HG03575 (cell line): ENCODE measurements around the gene PCDH15.
"Not testable (repeated sequence)": the region's sequence is repeated elsewhere in the genome, so short reads cannot be mapped to it uniquely, and the experiment has no call there.

ENCODE experiments used
- ATAC-seq: cut with Tn5 transposase; IDR thresholded peaks from one replicate; pipeline ENCODE4 v1.9.1; 2021; ENCODE audit not compliant: unreplicated experiment, insufficient number of reproducible peaks, low FRiP score; ENCODE audit errors: extremely low read depth

PCDH15 gene

DNA sequence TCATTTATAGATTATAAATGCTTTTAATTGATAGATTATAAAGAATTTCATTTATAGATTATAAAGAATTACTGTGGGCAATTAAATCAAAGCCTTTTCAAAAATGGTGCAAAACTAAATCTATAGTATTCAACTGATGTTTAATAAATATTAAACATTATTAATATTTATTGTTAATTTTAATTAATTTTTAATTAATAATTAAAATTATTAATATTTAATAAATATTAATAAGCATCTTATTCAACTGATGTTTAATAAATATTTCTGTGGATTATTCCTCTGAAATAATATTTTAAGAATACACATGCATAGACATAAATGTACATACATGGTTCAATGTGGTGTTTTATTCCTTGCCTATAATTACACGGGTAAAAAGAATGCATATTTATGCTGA is 346.8 kb downstream of the PCDH15 start:
- no peak for ATAC-seq

DNA sequence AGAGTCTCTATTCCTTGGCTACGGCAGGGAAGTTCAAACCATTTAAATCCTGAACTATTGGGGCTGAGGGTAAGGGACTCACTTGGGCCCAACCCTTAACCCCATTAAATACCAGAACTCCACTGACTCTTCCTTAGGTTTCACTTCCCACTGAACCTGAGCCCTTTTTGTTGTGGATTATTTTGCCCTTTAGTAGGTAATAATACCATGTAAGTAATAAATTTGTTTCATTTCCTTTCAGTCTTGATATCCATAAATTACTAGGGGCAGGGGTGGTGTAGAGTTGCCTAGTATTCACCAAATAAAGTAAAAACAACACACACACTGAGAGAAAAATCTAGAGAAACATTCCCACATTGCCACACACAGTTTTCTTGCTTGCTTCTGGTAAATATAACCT is 352.0 kb downstream of the PCDH15 start:
- ATAC-seq: no peak

DNA sequence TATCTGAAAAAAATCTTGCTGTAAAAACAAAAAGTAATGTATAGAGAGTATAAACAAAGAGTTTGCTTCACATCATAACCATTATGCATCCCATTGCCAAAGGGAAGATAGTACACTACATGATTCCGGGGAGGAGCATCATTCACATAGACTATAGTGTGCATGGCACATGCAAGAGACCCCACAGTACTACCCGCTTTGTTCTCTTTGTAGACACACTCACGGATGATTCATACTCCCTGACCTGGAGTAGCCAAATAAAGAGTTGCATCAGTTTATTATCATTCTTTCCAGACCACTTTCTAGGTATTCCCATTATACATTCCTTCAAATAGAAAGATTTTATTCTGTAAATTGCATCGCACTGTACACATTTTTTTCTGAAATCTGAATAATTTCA is 356.9 kb downstream of the PCDH15 start:
- ATAC-seq: no peak

DNA sequence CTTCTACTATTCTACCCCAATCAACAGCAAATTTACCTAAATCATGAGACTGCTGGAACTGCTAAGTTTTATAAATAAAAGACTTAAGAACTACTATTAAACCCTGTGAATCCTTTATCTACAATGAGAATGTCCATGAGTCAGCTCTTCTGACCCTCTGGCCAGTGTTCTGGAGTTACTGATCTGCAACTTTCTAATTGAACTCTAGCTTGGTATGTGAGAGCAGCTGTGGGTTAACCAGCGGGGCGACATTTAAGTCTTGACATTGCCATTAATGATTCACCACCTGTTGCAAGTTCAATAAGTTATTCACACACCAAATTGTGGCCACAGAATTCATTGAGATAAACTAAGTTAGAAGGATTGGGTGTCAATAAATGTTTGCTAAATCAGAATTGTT is 359.8 kb downstream of the PCDH15 start:
- no peak for ATAC-seq

DNA sequence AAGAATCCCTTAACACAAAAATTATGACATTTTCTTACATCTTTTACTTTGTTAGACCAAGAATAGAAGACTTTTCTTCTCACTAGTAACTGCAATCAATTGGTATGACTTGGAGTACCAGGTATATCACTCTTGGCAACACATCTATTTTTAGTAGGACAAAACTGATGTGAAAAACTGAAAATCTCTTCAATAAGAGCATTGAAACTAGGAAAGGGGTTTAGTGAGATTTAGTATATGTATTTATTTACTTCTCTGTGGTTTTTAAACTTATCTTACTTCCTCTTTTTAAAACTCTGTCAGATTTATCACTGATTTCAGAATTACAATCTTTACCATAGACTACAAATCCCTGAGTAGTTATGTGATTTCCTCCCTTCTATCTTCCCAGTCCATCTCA is 366.2 kb downstream of the PCDH15 start:
- no peak for ATAC-seq

DNA sequence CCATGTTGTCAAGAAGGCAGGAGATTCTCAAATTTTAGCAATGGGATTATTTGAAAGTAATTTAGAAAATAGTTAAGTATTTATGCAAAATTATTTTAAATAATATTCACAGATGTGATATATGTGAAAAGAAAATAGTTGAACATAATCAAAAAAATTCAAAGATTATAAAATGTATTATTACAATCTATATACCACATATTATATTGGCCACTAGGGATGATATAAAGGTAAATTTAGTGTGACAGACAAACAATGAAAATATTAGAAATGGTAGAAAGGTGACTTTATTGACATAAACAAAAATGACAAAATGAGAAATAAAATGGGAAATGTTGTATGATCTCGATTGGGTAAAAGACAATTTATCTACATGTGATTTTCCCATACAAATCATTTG is 385.5 kb downstream of the PCDH15 start:
- ATAC-seq: no peak

DNA sequence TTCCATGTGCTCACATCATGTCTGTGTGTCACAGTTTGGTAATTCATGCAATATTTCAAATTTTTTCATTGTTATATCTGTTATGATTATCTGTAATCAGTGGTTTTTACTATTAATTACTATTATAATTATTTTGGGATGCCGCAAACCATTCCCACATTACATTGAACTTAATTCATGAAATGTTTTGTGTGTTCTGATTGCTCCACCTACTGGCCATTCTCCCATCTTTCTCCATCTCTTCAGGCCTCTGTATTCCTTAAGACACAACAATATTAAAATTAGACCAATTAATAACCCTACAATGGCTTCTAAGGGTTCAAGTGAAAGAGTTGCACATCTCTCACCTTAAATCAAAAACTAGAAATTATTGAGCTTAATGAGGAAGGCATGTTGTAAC is 398.5 kb downstream of the PCDH15 start:
- ATAC-seq: no peak

DNA sequence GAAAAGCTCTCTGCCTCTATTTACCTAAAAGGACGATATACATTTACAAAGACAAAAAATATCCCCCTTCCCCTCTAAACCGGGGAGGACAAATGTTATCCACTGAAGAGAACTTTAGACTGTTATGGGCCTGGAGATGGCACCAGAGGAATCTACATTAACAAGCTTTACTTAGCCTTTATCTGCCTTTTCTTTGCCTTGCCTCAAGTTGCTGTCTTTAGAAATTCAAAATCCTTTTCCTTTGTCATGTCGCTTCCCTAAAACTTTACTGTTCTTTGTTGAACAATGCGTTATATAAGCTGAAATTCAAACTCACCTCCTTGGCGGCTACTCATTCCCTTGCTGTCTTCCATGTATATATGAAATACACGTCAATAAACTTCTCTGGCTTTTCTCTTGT is 405.0 kb downstream of the PCDH15 start:
- no peak for ATAC-seq

DNA sequence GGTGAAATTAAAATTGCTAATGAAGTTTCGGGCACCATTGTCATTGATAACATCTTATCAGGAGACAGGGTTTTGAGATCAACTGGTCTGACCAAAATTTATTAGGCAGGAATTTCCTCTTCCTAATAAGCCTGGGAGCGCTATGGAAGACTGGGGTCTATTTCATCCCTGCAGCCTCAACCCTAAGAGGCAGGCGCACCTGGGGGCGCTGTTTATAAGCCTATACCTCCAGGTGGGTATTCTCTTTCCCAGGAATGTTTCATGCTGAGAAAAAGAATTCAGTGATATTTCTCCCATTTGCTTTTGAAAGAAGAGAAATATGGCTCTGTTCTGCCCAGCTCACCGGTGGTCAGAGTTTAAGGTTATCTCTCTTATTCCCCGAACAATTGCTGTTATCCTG is 406.4 kb downstream of the PCDH15 start:
- ATAC-seq: not testable (repeated sequence)

DNA sequence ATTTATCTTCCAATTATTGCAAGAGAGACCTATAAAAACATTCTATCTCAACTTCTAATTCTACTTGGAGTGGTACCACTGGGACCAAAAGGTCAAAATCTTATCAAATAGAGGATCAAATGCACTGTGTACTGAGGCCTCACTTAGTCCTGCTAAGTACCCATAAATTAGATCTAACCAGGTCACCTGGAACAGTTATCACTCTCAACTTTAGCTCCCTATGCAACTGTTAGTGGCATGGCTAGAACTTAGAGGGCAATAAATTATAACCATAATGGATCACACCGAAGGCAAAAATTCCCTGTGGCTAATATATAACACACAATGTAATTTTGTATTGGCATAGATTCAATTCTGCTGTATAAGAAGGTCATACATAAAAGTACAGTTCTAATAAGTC is 428.9 kb downstream of the PCDH15 start:
- ATAC-seq: no peak

DNA sequence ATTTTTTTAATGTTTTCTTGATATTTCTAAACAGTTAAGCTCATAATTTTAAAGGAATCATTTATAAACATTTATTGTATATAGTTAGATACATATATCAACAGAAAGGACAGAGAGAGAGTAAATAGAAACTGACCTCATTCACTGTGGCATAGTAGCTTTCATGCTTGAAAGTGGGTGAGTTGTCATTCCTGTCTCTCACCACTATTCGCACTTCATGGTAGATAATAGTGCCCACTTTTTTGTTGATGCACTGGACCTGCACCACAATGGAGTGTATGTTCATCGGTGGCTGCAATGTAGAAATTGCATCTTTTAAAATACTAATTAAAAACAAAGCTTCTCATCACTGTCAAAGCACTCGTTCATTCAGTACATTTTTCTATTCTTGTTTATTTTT is 432.0 kb downstream of the PCDH15 start:
- no peak for ATAC-seq

DNA sequence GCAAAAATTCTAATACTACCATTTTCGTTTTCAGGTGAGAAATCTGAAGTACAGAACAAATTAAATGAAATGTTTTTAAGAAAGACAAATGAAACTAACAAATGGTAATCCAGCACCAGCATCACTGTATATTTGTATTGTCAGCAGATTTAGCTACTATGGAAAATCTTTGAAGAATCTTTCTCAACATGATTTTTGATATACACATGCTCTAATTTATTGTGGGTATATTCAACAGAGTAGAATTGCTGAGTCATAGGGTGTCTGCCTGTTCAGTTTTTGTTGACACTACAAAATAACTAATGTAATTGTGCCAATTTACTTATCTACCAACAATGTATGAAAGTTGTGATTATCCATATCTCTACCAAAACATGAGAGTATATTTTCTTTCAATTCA is 437.6 kb downstream of the PCDH15 start:
- ATAC-seq: no peak

DNA sequence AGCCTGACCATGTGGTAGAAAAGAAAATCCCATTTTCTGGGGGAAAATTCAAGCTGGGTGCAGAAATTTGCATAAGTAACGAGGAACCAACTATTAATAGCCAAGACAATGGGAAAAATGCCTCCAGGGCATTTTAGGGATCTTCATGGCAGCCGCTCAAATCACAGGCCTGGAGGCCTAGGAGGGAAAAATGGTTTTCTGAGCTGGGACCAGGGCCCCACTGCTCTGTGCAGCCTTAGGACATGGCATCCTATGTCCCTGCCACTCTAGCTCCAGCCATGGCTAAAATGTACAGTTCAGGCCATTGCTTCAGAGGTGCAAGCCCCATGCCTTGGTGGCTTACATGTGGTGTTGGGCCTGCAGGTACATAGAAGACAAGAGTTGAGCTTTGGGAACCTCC is 459.0 kb downstream of the PCDH15 start:
- no peak for ATAC-seq

DNA sequence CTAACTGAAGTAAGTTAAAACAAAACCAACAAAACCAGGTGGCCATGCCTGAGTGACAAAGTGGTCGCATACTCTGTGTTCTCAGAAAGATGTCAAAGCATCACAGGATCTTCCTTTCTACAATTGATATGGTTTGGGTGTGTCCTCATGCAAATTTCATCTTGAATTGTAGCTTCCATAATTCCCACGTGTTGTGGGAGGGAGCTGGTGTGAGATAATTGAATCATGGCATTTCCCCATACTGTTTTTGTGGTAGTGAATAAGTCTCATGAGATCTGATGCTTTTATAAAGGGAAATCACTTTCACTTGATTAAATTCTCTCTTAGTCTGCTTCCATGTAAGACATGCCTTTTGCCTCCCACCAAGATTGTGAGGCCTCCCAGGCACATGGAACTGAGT is 465.7 kb downstream of the PCDH15 start:
- no peak for ATAC-seq

DNA sequence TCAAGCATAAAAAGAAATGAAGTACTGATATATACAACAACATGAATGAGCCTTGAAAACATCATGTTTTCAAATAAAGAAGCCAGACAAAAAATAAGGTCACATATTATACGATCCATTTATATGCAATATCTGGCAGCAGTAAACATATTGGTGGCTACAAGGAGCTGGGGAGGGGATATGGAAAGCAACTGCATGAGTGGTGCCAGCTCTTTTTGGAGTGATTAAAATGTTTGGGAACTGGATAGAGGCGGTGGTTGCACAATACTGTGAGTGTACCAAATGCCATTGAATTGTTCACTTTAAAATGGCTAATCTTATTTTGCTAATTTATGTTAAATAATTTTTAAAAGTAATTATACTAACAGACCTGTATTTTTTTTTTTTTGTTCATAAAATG is 481.7 kb downstream of the PCDH15 start:
- ATAC-seq: no peak

DNA sequence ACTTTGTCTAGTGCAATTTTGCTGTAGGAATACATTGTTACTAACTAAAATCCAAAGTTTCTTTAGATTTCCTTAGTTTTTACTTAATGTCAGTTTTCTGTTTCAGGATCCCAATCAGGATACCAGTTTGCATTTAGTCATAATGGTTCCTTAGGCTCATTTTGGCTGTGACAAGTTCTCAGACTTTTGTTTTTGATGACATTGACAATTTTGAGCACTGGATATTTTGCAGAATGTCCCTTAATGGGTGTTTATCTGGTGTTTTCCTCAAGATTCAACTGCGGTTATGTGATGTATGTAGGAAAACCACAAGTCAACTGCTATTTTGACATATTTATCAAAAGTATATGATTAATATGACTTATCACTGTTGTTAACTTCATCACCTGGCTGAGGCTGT is 482.6 kb downstream of the PCDH15 start:
- no peak for ATAC-seq

DNA sequence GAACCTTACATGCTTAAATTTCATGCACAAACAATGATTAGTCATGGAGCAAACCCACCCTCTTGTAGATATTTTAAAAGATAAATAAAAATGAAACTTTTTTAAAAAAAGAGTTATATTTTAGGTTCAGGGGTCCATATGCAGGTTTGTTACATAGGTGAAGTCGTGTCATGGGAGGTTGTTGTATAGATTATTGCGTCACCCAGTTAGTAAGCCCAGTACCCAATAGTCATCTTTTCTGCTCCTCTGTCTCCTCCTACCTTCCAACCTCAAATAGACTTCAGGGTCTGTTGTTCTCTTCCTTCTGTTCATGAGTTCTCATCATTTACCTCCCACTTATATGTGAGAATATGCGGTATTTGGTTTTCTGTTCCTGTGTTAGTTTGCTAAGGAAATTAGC is 486.6 kb downstream of the PCDH15 start:
- ATAC-seq: no peak

DNA sequence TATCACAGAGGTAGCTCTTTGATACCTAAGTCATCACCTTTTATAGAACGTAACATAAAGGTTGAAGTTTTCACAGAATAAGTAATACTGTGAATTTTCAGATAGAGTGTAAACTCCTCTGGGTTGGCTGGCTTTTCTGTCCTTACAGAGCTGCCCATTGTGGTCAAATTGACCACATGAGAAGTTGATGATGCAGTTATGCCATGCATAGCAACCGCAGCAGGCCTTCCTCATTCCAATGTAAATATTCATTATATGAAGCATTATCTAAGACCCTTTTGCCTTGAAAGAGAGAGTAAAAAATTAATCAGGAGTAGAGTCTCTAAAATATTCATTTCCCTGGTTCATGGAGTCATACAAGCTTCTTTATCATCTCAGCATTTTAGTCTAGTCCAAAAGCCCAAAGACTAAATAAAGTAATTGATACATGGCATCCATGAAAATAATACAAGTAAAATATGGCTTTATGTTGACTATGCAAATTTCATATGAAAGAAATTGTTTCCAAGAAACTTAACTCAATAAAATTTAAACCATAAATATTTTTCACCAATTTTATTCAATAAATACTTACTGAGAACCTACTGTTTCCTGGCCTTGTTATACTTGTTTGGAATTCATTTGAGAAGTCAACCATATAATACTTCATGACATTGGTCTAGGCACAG is 516.4 kb downstream of the PCDH15 start:
- ATAC-seq: no peak

DNA sequence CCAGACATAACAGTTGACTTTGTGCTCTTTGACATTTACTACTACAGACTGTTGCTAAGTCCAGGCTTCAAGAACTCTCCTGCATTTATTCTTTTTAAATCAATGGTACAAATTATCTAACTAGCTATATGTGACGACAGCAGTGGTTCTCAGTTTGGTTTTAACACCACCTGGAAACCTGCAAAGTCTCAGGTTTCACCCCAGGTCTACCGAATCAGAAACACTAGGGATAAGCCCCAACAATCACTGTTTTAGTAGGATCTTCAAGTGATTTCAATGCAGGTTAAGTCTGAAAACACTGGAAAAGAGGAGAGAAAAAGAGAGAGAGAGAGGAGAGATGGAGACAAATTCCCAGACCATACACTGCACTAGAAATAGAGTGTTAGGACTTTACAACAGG is 519.0 kb downstream of the PCDH15 start:
- no peak for ATAC-seq

DNA sequence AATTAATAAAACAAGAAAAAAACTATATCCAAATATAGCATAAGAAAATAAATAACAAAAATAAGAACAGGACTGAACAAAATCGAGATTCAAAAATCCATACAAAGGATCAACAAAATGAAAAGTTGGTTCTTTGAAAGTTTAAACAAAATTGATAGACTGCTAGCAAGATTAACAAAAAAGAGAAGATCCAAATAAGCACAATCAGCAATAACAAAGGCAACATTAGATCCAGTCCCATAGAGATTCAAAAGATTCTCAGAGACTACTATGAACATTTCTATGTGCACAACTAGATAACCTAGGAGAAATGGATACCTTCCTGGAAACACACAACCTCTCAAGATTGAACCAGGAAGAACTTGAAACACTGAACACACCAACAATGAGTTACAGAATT is 534.6 kb downstream of the PCDH15 start:
- no peak for ATAC-seq

DNA sequence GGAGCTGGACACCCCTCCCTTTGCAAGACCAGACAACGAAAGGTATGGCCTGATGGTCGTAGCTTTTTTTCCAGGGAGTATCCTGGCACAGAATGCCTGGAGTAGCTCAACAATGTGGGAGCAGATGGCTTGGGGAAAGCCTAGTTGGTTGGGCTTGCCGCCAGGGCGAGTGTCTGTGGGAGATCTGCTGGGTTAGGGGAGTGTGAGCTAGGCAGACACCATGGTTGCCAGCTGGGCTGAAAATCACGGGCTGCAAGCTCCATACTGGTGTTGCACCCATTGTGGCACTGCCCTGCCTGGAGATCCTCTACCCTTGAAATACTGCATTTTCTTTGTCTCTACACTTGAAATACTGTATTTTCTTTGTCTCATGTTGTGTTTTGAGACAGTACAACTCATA is 538.3 kb downstream of the PCDH15 start:
- no peak for ATAC-seq

DNA sequence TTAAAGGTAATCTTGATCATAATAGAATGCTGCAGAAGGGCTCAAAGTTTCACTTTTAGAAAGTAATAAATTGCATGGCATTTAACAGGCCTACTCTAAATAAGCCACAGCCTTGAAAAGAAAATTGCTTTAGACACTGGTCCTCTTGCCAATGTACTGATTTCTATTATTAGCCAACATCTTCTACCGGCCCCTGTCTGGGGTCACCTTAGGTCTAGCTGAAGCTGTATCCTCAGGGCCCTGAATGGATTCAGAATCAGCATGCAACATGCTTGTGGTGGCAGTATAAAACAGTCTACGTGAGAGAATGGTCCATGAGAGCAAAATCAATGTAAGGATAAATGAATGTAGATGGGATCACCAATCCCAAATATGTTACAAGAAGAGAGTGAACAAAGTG is 541.9 kb downstream of the PCDH15 start:
- no peak for ATAC-seq
